HepG2 (cell line): ENCODE measurements around the gene C5orf24. TPM values are rescaled to one million over a fixed set of nuclear protein-coding genes. Genes with fewer than 3 reads are reported as not detected.

Experiments
- DNMT1 ChIP-seq: sonication (generic); formaldehyde crosslinking; IDR thresholded peaks from 2 replicates; pipeline ENCODE4 v1.5.1; 2020; ENCODE audit warnings: mild to moderate bottlenecking, missing genetic modification reagents
- ETS1 ChIP-seq: sonication (generic); formaldehyde crosslinking; IDR thresholded peaks from 2 replicates; pipeline ENCODE4 v1.4.0; 2020; ENCODE audit warnings: missing genetic modification reagents
- HBP1 ChIP-seq: IDR thresholded peaks from 2 replicates; pipeline ENCODE4 v1.6.1; 2016; ENCODE audit warnings: low read depth, control low read depth
- HMGA1 ChIP-seq: sonication (generic); formaldehyde crosslinking; conservative IDR thresholded peaks from 2 replicates; pipeline ENCODE4 v1.4.0; 2020; ENCODE audit warnings: missing genetic modification reagents
- IRF9 ChIP-seq: sonication (generic); formaldehyde crosslinking; IDR thresholded peaks from 2 replicates; pipeline ENCODE4 v1.8.0; 2022; ENCODE audit warnings: missing genetic modification reagents, mild to moderate bottlenecking, borderline replicate concordance
- JDP2 ChIP-seq: sonication (generic); formaldehyde crosslinking; IDR thresholded peaks from 2 replicates; pipeline ENCODE4 v1.8.1; 2022; ENCODE audit warnings: missing genetic modification reagents, borderline replicate concordance
- MED1 ChIP-seq: sonication (generic); formaldehyde crosslinking; IDR thresholded peaks from 2 replicates; pipeline ENCODE4 v1.4.0; 2020; ENCODE audit warnings: missing genetic modification reagents
- MTF2 ChIP-seq: sonication (generic); formaldehyde crosslinking; IDR thresholded peaks from 2 replicates; pipeline ENCODE4 v1.5.0; 2020; ENCODE audit warnings: missing genetic modification reagents, borderline replicate concordance
- NPAS2 ChIP-seq: sonication (generic); formaldehyde crosslinking; IDR thresholded peaks from 2 replicates; pipeline ENCODE4 v1.8.0; 2022; ENCODE audit warnings: mild to moderate bottlenecking, missing genetic modification reagents, borderline replicate concordance
- SRSF4 ChIP-seq: fragments of 200-400 bp; formaldehyde crosslinking; IDR thresholded peaks from one replicate; pipeline ENCODE4 v1.6.1; 2018; ENCODE audit warnings: mild to moderate bottlenecking, low read depth, low read length, moderate library complexity; ENCODE audit not compliant: poor library complexity, severe bottlenecking
- YEATS2 ChIP-seq: sonication (generic); formaldehyde crosslinking; IDR thresholded peaks from 2 replicates; pipeline ENCODE4 v1.4.0; 2020; ENCODE audit warnings: missing genetic modification reagents, borderline replicate concordance
- ZNF746 ChIP-seq: sonication (generic); formaldehyde crosslinking; IDR thresholded peaks from 2 replicates; pipeline ENCODE4 v1.8.0; 2022; ENCODE audit warnings: mild to moderate bottlenecking, missing genetic modification reagents
- ZNF766 ChIP-seq: sonication (generic); formaldehyde crosslinking; IDR thresholded peaks from 2 replicates; pipeline ENCODE4 v1.5.0; 2020; ENCODE audit warnings: missing genetic modification reagents, borderline replicate concordance
- polyA plus RNA-seq, 8 experiments: library from polyadenylated mRNA; depleted of rRNA in 3 of 8; stranded (reverse) in 7 of 8; unstranded in 1 of 8; fragments of >200 nt; fragmentation: Illumina TruSeq in 4 of 8; extraction: Trizol in 4 of 8; gene quantifications; 2 replicates each; pipeline versions ENCODE4 v1.2.1 to v1.2.3, GENCODE V29; 2011 to 2016; ENCODE audit warnings: low read depth in 4 of 8, missing spikeins in 1 of 8, mixed read lengths in 1 of 8; ENCODE audit not compliant: insufficient read depth in 1 of 8
- total RNA-seq, 5 experiments: library from RNA; depleted of rRNA; stranded (reverse); fragments of >200 nt; fragmentation: Illumina TruSeq; extraction: Trizol; gene quantifications; 2 replicates each; pipeline ENCODE4 v1.2.3, GENCODE V29; 2016; ENCODE audit warnings: low read depth in 1 of 5
- TF ChIP-seq, protein P1 (sequence below): sonication (generic); formaldehyde crosslinking; IDR thresholded peaks from 2 replicates; pipeline ENCODE4 v1.4.0; 2020; ENCODE audit warnings: missing genetic modification reagents, borderline replicate concordance
- TF ChIP-seq, protein P2 (sequence below): sonication (generic); formaldehyde crosslinking; IDR thresholded peaks from 2 replicates; pipeline ENCODE4 v1.8.0; 2022; ENCODE audit warnings: missing genetic modification reagents, mild to moderate bottlenecking, inconsistent platforms, borderline replicate concordance
- TF ChIP-seq, protein P3 (sequence below): sonication (generic); formaldehyde crosslinking; IDR thresholded peaks from 2 replicates; pipeline ENCODE4 v1.4.0; 2020; ENCODE audit warnings: missing genetic modification reagents

Gene C5orf24
- total and polyA plus RNA-seq, 2 of the 13 experiments (the other 11 are each of a cell fraction or from before 2014, with no cell fraction given), result 34.6 to 41.5 TPM

DNA sequence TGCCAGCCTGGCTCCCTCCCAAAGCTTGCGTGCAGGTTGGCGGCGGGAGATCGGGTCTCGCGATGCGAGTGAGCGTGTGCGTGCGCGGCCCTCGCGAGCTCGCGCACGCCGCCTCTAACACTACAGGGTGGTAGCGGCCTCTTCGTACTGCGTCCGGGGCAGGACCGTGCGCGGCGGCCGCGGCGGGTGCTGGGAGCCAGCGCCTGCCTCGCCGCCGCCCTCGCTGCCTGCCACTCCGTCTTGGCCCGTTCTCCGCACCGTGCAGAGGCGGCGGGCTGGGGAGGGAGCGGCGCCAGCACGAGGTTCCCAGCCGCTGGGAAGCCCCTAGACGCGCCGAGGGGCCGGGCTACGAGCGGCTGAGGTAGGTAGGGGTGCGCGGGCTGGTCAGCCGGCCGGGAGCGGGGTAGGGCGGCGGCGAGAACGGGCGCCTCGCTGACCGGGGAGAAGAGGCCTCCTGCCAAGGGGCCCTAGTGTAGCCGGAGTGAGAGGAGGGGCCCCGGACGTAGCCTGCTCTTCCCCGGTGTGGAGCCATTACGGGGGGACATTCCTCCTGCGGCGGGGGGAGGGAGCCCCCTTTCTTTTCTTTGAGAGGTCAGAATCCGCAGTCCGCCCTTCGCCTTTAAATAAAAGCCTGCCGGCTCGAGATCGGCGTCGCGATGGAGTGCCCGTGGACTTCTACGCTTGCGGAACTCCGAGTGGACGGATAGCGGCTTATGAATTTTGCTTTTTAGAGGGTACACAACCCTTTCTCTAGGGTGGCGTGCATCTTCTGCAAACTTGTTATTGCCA is at the start of gene C5orf24 (continued):
- TF ChIP-seq ETS1 (CRISPR knock-in tag) (no peak), HBP1 (CRISPR knock-in tag) (0 out of 2 replicates have a peak, but pooled peaks have one; percentile 51), MTF2 (CRISPR knock-in tag) (peak; percentile 88; the same call in 1 of the 2 replicates), MED1 (CRISPR knock-in tag) (peak; percentile 81), ZNF766 (peak; percentile 94), DNMT1 (CRISPR knock-in tag) (peak; percentile 96; the same call in 1 of the 2 replicates), ZNF746 (CRISPR knock-in tag) (no peak), YEATS2 (peak; percentile 95), JDP2 (CRISPR knock-in tag) (no peak), SRSF4 (peak; percentile 64), IRF9 (CRISPR knock-in tag) (peak; percentile 88; the same call in 1 of the 2 replicates), HMGA1 (CRISPR knock-in tag) (no peak), NPAS2 (CRISPR knock-in tag) (no peak)
- TF ChIP-seq, protein P1, sequence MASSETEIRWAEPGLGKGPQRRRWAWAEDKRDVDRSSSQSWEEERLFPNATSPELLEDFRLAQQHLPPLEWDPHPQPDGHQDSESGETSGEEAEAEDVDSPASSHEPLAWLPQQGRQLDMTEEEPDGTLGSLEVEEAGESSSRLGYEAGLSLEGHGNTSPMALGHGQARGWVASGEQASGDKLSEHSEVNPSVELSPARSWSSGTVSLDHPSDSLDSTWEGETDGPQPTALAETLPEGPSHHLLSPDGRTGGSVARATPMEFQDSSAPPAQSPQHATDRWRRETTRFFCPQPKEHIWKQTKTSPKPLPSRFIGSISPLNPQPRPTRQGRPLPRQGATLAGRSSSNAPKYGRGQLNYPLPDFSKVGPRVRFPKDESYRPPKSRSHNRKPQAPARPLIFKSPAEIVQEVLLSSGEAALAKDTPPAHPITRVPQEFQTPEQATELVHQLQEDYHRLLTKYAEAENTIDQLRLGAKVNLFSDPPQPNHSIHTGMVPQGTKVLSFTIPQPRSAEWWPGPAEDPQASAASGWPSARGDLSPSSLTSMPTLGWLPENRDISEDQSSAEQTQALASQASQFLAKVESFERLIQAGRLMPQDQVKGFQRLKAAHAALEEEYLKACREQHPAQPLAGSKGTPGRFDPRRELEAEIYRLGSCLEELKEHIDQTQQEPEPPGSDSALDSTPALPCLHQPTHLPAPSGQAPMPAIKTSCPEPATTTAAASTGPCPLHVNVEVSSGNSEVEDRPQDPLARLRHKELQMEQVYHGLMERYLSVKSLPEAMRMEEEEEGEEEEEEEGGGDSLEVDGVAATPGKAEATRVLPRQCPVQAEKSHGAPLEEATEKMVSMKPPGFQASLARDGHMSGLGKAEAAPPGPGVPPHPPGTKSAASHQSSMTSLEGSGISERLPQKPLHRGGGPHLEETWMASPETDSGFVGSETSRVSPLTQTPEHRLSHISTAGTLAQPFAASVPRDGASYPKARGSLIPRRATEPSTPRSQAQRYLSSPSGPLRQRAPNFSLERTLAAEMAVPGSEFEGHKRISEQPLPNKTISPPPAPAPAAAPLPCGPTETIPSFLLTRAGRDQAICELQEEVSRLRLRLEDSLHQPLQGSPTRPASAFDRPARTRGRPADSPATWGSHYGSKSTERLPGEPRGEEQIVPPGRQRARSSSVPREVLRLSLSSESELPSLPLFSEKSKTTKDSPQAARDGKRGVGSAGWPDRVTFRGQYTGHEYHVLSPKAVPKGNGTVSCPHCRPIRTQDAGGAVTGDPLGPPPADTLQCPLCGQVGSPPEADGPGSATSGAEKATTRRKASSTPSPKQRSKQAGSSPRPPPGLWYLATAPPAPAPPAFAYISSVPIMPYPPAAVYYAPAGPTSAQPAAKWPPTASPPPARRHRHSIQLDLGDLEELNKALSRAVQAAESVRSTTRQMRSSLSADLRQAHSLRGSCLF (CRISPR knock-in tag), result peak; percentile 11; the same call in 1 of the 2 replicates
- TF ChIP-seq, protein P2, sequence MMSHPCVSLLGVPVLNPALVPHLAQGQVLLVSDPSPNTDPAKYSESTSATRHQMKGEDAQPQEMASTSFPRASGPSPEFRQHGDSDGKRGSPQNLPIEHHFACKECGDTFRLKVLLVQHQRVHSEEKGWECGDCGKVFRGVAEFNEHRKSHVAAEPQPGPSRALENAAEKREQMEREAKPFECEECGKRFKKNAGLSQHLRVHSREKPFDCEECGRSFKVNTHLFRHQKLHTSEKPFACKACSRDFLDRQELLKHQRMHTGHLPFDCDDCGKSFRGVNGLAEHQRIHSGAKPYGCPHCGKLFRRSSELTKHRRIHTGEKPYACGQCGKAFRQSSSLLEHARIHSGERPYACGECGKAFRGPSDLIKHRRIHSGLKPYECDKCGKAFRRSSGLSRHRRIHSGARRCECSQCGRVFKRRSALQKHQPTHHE, result peak; percentile 64
- TF ChIP-seq, protein P3, sequence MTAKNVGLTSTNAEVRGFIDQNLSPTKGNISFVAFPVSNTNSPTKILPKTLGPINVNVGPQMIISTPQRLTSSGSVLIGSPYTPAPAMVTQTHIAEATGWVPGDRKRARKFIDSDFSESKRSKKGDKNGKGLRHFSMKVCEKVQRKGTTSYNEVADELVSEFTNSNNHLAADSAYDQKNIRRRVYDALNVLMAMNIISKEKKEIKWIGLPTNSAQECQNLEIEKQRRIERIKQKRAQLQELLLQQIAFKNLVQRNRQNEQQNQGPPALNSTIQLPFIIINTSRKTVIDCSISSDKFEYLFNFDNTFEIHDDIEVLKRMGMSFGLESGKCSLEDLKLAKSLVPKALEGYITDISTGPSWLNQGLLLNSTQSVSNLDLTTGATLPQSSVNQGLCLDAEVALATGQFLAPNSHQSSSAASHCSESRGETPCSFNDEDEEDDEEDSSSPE (CRISPR knock-in tag), result peak; percentile 97
